SIG-M5 treated with dmso at 0.1 percent for 504 hours (cell line): ENCODE measurements around the gene SERINC4.

Source experiments
- DNase-seq: peaks from one replicate; lab custom pipeline; 2025; ENCODE audit not compliant: unreplicated experiment; lab: John Stamatoyannopoulos, UW

SERINC4 gene

DNA sequence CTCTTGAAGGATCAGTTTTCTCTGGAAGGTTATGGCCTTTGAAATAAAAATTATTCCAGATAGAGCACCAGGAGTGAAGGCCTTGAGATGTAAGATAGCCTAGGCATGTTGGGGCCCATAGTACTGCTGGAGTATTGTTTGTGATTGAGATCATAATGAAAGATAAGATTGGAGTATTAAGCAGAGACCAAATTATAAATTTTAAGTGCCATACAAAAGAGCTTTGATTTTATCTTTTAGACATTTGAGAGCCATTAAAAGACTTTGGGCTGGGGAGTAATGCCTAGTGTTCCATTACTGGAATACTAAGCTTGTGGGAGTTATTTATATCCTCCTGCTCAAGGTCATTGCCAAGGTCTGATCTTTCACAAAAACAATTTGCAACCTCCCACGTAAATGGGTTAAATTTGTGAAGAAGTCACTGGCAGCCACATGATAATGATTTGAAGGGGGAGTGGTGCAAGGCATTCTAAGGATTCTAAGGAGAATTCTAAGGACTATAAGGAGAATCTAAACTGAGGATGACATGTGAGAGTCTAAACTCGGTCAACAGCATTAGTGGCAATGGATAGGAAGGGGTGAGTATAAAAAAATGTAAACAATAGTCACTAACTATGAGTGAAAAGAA is 36.1 kb downstream of the SERINC4 start:
- no peak for DNase-seq

- DNase-seq = no peak
These were observed 37.2 kb downstream of the SERINC4 start for GRCh38 chr15:43762824-43763223.

DNA sequence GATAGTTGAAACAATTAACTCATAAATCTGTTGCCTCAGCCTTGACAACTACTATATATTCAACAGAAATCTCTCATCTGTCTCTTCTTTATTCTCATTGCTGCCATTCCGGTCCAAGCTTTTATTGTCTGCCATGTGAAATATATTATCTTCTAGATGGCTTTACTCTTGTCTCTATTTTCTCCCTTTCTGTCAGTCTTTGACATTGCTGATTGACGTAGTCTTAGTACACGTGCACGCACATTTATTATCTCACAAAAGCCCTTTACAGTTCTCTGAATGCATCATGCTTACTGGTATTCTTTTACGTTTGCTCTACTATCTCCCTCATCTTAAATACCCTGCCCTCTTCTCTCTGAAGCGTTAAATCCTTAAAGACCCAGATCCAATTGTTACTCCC is 48.1 kb downstream of the SERINC4 start:
- DNase-seq = no peak

- DNase-seq = no peak
These were observed 50.2 kb downstream of the SERINC4 start for GRCh38 chr15:43749690-43750345.

DNA sequence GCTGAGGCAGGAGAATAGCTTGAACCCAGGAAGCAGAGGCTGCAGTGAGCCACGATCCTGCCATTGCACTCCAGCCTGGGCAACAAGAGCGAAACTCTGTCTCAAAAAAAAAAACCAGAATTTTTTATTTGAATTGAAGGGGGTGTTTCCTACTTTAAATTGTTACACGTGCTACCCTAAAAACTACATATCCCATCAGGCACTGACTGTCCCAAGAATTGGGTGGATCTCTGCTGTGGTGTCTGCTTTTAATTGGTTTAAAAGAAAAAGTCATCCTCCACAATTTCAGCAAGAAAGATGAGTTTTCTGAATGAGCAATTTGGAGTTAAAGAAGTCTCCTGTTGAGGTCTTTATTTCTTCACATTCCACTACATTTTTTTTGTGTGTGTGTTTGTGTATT is 51.6 kb downstream of the SERINC4 start:
- DNase-seq = peak; percentile 18

DNA sequence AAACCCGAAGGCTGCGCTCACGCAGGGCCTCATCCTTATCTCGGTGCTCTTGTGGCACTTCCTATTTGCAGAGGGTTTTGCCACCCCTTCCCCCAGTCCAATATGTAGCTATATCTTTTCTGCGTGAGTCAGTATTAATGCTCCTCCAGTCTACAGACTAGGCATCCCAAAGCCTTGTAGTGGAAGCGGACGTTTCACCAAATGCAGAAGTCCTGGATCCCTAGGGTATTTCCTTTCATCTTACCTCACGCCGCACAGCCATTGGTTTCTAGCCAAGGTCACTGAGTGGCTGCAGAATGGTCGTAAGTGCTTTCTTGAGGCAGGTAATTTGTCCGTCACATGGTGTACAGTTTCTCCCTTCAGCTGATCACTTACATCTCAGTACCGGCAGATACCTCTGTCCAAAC is 53.1 kb downstream of the SERINC4 start:
- DNase-seq = peak; percentile 44

- peak; percentile 67 for DNase-seq
These were observed 53.6 kb downstream of the SERINC4 start, which contains the start of gene PDIA3 for GRCh38 chr15:43746245-43746902. TSS of gene PDIA3 (plus strand) at chr15:43746438. CDS start at chr15:43746540, 102 bp downstream.
